ENCODE measurements around the gene SOD1. TPM values are rescaled to one million over a fixed set of nuclear protein-coding genes. Genes with fewer than 3 reads are reported as not detected.

Gene SOD1
- total RNA-seq, 4 donors from 2014 or later = 237 to 410 (median 328) TPM

GRCh38 chr21:31622397-31622796, 37.1 kb upstream of the SOD1 start:
- TF ChIP-seq CTCF (IDR thresholded peaks at IDR 0.05; ENCODE audit: low read depth) = no peak

GRCh38 chr21:31623664-31624063, 35.8 kb upstream of the SOD1 start:
- no peak for TF ChIP-seq CTCF (IDR thresholded peaks at IDR 0.05; ENCODE audit: low read depth)

- no peak for TF ChIP-seq CTCF (IDR thresholded peaks at IDR 0.05; ENCODE audit: low read depth)
These were observed 35.3 kb upstream of the SOD1 start for GRCh38 chr21:31624181-31624580.

- TF ChIP-seq CTCF (IDR thresholded peaks at IDR 0.05; ENCODE audit: low read depth) = no peak
These were observed 34.5 kb upstream of the SOD1 start for GRCh38 chr21:31624961-31625491.

- TF ChIP-seq CTCF (IDR thresholded peaks at IDR 0.05; ENCODE audit: low read depth) = no peak
These were observed 29.4 kb upstream of the SOD1 start for GRCh38 chr21:31629972-31630711.

- TF ChIP-seq CTCF (IDR thresholded peaks at IDR 0.05; ENCODE audit: low read depth) = no peak
These were observed 24.5 kb upstream of the SOD1 start for GRCh38 chr21:31634993-31635392.

- TF ChIP-seq CTCF (IDR thresholded peaks at IDR 0.05; ENCODE audit: low read depth) = no peak
These were observed 22.6 kb upstream of the SOD1 start for GRCh38 chr21:31636874-31637273.

Data from subcutaneous adipose tissue (tissue), 4 donors.